NB4 (cell line): ENCODE measurements around the gene C2orf76.

Experiments
- CTCF ChIP-seq: IDR thresholded peaks from one replicate; pipeline ENCODE4 v1.5.1; 2012; ENCODE audit warnings: low read depth, low read length
- TF ChIP-seq, protein P1 (sequence below): IDR thresholded peaks from 2 replicates; pipeline ENCODE4 v1.6.1; 2011; ENCODE audit warnings: low read depth, low read length

GRCh38 chr2:119295688-119296375 lies 70.8 kb downstream of the C2orf76 start:
- no peak for TF ChIP-seq CTCF
- TF ChIP-seq, protein P1, sequence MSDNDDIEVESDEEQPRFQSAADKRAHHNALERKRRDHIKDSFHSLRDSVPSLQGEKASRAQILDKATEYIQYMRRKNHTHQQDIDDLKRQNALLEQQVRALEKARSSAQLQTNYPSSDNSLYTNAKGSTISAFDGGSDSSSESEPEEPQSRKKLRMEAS = no peak
